Neuronal stem cell (in vitro differentiated cells): ENCODE measurements around the gene FAM174B.

ENCODE experiments used
- DNase-seq: peaks from one replicate; pipeline ENCODE4 v3.0.0-alpha.2; 2013; ENCODE audit warnings: low spot score
- H2AFZ ChIP-seq: one replicate; pipeline ENCODE4 v1.6.1; 2013; ENCODE audit warnings: mild to moderate bottlenecking, low read length, inconsistent platforms
- H2AK5ac ChIP-seq: 2 replicates; pipeline ENCODE4 v1.6.1; 2013; ENCODE audit warnings: low read depth, mild to moderate bottlenecking, inconsistent platforms, low read length, moderate library complexity, mixed read lengths
- H2BK120ac ChIP-seq: 2 replicates; pipeline ENCODE4 v1.6.1; 2013; ENCODE audit warnings: low read depth, mild to moderate bottlenecking, inconsistent platforms, low read length, moderate library complexity, mixed read lengths
- H2BK12ac ChIP-seq: one replicate; pipeline ENCODE4 v1.6.1; 2013; ENCODE audit warnings: low read length, inconsistent platforms
- H2BK15ac ChIP-seq: 2 replicates; pipeline ENCODE4 v1.6.1; 2013; ENCODE audit warnings: mild to moderate bottlenecking, low read length, inconsistent platforms, mixed read lengths
- H2BK5ac ChIP-seq: one replicate; pipeline ENCODE4 v1.6.1; 2013; ENCODE audit warnings: inconsistent platforms, mild to moderate bottlenecking, low read length, moderate library complexity
- H3K14ac ChIP-seq: one replicate; pipeline ENCODE4 v1.6.1; 2013; ENCODE audit warnings: low read length, inconsistent platforms
- H3K18ac ChIP-seq: 2 replicates; pipeline ENCODE4 v1.6.1; 2013; ENCODE audit warnings: low read length, inconsistent platforms
- H3K23ac ChIP-seq: 2 replicates; pipeline ENCODE4 v1.6.1; 2013; ENCODE audit warnings: low read depth, mild to moderate bottlenecking, mixed read lengths, low read length, inconsistent platforms; ENCODE audit not compliant: poor library complexity
- H3K27ac ChIP-seq: replicated peaks from 3 replicates; pipeline ENCODE4 v1.5.1; 2013; ENCODE audit warnings: low read length, inconsistent platforms
- H3K27me3 ChIP-seq, 3 experiments: 2 replicates each; pipeline ENCODE4 v1.6.1; 2013; ENCODE audit warnings: low read length in 3 of 3, mild to moderate bottlenecking in 2 of 3, inconsistent platforms in 1 of 3, low read depth in 1 of 3, mixed read lengths in 1 of 3, moderate library complexity in 1 of 3; ENCODE audit not compliant: control insufficient read depth in 3 of 3, insufficient read depth in 3 of 3
- H3K36me3 ChIP-seq, 2 donors: replicated peaks in 1 of 2; 2 replicates each; pipeline ENCODE4 v1.6.1; 2013; ENCODE audit warnings: low read length in 2 of 2; ENCODE audit not compliant: control insufficient read depth in 2 of 2, insufficient read depth in 2 of 2
- H3K4ac ChIP-seq: 2 replicates; pipeline ENCODE4 v1.6.1; 2013; ENCODE audit warnings: inconsistent platforms, mild to moderate bottlenecking, low read length, moderate library complexity
- H3K4me1 ChIP-seq, 2 donors: 1 replicate in 1 of 2; 2 replicates in 1 of 2; pipeline ENCODE4 v1.6.1; 2013; ENCODE audit warnings: low read length in 2 of 2, low read depth in 1 of 2; ENCODE audit not compliant: control insufficient read depth in 2 of 2, insufficient read depth in 1 of 2
- H3K4me2 ChIP-seq: one replicate; pipeline ENCODE4 v1.6.1; 2013; ENCODE audit warnings: mild to moderate bottlenecking, low read length, inconsistent platforms; ENCODE audit not compliant: insufficient read depth, poor library complexity, severe bottlenecking
- H3K4me3 ChIP-seq, 2 donors: 2 replicates each; pipeline ENCODE4 v1.5.1; 2013; ENCODE audit warnings: low read length in 2 of 2, mild to moderate bottlenecking in 2 of 2, inconsistent platforms in 1 of 2, moderate library complexity in 1 of 2
- H3K79me1 ChIP-seq: one replicate; pipeline ENCODE4 v1.6.1; 2013; ENCODE audit warnings: low read depth, mild to moderate bottlenecking, inconsistent platforms, low read length, moderate library complexity
- H3K9ac ChIP-seq: one replicate; pipeline ENCODE4 v1.6.1; 2013; ENCODE audit warnings: mild to moderate bottlenecking, low read depth, low read length, inconsistent platforms; ENCODE audit not compliant: poor library complexity
- H3K9me3 ChIP-seq, 2 donors: replicated peaks in 1 of 2; 2 replicates each; pipeline versions ENCODE3 to v1.6.1; 2013; ENCODE audit warnings: low read length in 2 of 2, mild to moderate bottlenecking in 2 of 2, inconsistent platforms in 1 of 2, low read depth in 1 of 2, mixed read lengths in 1 of 2, moderate library complexity in 1 of 2; ENCODE audit not compliant: control insufficient read depth in 2 of 2, insufficient read depth in 1 of 2
- H4K8ac ChIP-seq: one replicate; pipeline ENCODE4 v1.6.1; 2013; ENCODE audit warnings: low read depth, mild to moderate bottlenecking, inconsistent platforms, low read length, moderate library complexity
- H4K91ac ChIP-seq: one replicate; pipeline ENCODE4 v1.6.1; 2013; ENCODE audit warnings: low read length, low read depth, mild to moderate bottlenecking, inconsistent platforms; ENCODE audit not compliant: poor library complexity
- WGBS, 2 donors: extraction: QIAGEN DNeasy Blood & Tissue Kit; methylation state at CpG; one replicate each; pipeline ENCODE4 v1.1.7; 2013; ENCODE audit warnings: missing lambda C conversion rate in 2 of 2, mixed read lengths in 1 of 2; ENCODE audit not compliant: insufficient read length in 2 of 2, insufficient replicate concordance in 1 of 2; ENCODE audit errors: extremely low coverage in 2 of 2; 5-methylcytosine and 5-hydroxymethylcytosine counted together

The FAM174B gene

GRCh38 chr15:92687746-92688145, 32.2 kb upstream of the FAM174B start:
- Histone ChIP-seq H3K9me3 (peaks cover 4 to 12% of the 10 kb centered on the region in 2 donors), H3K4me3 (no peak overlapping the region), H2BK12ac (no peak overlapping the region)

GRCh38 chr15:92687195-92687602, 31.6 kb upstream of the FAM174B start:
- Histone ChIP-seq H3K4ac (no peak overlapping the region), H4K8ac (no peak overlapping the region), H3K27ac (no peak overlapping the region), H3K27me3 (no peaks in the 10 kb centered on the region), H3K4me2 (no peak overlapping the region), H3K4me3 (no peak overlapping the region), H3K14ac (no peak overlapping the region), H3K18ac (no peak overlapping the region), H3K9ac (no peak overlapping the region), H2BK5ac (no peak overlapping the region), H2BK12ac (no peak overlapping the region), H4K91ac (no peak overlapping the region), H3K4me1 (no peaks in the 10 kb centered on the region), H3K23ac (no peak overlapping the region), H2AK5ac (no peak overlapping the region), H3K9me3 (peaks cover 4 to 12% of the 10 kb centered on the region in 2 donors), H2BK120ac (no peak overlapping the region), H3K36me3 (no peaks in the 10 kb centered on the region), H3K79me1 (no peaks in the 10 kb centered on the region), H2BK15ac (no peak overlapping the region), H2AFZ (no peak overlapping the region)
- DNase-seq, result no peak
- WGBS, 2 donors, result no CpG with 5 or more reads among the region's 4 CpGs

More at GRCh38 chr15:92687746-92688145, 32.2 kb upstream of the FAM174B start:
- Histone ChIP-seq H3K27me3 (no peaks in the 10 kb centered on the region), H3K36me3 (no peaks in the 10 kb centered on the region), H3K4me2 (no peak overlapping the region), H2AFZ (no peak overlapping the region), H2BK5ac (no peak overlapping the region), H3K79me1 (no peaks in the 10 kb centered on the region), H4K8ac (no peak overlapping the region), H3K4ac (no peak overlapping the region), H2BK15ac (no peak overlapping the region), H3K18ac (no peak overlapping the region), H3K9ac (no peak overlapping the region), H3K14ac (no peak overlapping the region), H3K4me1 (no peaks in the 10 kb centered on the region), H4K91ac (no peak overlapping the region), H3K23ac (no peak overlapping the region), H2BK120ac (no peak overlapping the region), H2AK5ac (no peak overlapping the region), H3K27ac (no peak overlapping the region)
- WGBS, 2 donors, result no CpG with 5 or more reads among the region's 1 CpG
- DNase-seq, result no peak

- no peak overlapping the region for H2BK120ac ChIP-seq
- H3K36me3 ChIP-seq, result no peaks in the 10 kb centered on the region
- no peak overlapping the region for H4K91ac ChIP-seq
- no peak overlapping the region for H3K18ac ChIP-seq
- no peak overlapping the region for H3K4me2 ChIP-seq
- peaks cover 0 to 2% of the 10 kb centered on the region in 2 donors for H3K9me3 ChIP-seq
- no CpG with 5 or more reads among the region's 6 CpGs for whole genome bisulfite sequencing, 2 donors
- H3K4me1 ChIP-seq, result no peaks in the 10 kb centered on the region
- peak; percentile 27 for DNase-seq
- no peak overlapping the region for H3K27ac ChIP-seq
- H2AK5ac ChIP-seq, result no peak overlapping the region
- H2BK12ac ChIP-seq, result no peak overlapping the region
- H4K8ac ChIP-seq, result no peak overlapping the region
- H3K9ac ChIP-seq, result no peak overlapping the region
- no peak overlapping the region for H3K4me3 ChIP-seq
- H2BK5ac ChIP-seq, result no peak overlapping the region
- no peak overlapping the region for H2BK15ac ChIP-seq
- no peaks in the 10 kb centered on the region for H3K79me1 ChIP-seq
- no peak overlapping the region for H2AFZ ChIP-seq
- H3K23ac ChIP-seq, result no peak overlapping the region
- H3K14ac ChIP-seq, result no peak overlapping the region
- H3K4ac ChIP-seq, result no peak overlapping the region
- no peaks in the 10 kb centered on the region for H3K27me3 ChIP-seq
Observed at GRCh38 chr15:92683511-92683834, 27.9 kb upstream of the FAM174B start.

GRCh38 chr15:92682741-92683510, 27.4 kb upstream of the FAM174B start:
- Histone ChIP-seq H4K8ac (no peak overlapping the region), H3K4ac (no peak overlapping the region), H2BK120ac (no peak overlapping the region), H2BK15ac (peak overlapping the region; percentile 31), H3K27me3 (no peaks in the 10 kb centered on the region), H3K4me2 (no peak overlapping the region), H3K36me3 (no peaks in the 10 kb centered on the region), H2AFZ (no peak overlapping the region), H3K9me3 (no peaks in the 10 kb centered on the region), H3K14ac (no peak overlapping the region), H4K91ac (no peak overlapping the region), H3K18ac (peak overlapping the region; percentile 7), H2BK5ac (no peak overlapping the region), H3K79me1 (no peaks in the 10 kb centered on the region), H3K4me1 (no peaks in the 10 kb centered on the region), H3K9ac (no peak overlapping the region), H2AK5ac (no peak overlapping the region), H3K27ac (no peak overlapping the region), H3K4me3 (no peak overlapping the region), H3K23ac (no peak overlapping the region), H2BK12ac (no peak overlapping the region)
- no CpG with 5 or more reads among the region's 7 CpGs for WGBS, 2 donors
- DNase-seq, result no peak
